Measurements from ENCODE around the gene TMEM80.

Gene TMEM80

DNA sequence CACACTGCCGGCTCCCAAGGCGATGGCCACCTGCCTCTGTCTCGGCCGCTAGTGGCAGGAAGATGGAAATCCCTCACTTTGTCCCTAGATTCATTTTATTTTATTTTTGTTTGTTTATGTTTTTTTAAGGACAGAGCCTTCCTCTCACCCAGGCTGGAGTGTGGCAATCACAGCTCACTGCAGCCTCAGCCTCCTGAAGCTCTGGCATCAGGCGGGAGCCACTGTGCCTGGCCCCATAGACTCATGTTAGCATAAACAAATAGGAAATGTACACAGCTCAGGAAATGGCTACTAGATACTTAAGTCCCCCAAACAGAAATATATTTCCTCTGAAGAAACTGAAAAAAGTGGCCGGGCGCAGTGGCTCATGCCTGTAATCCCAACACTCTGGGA, 3.5 kb downstream of the TMEM80 start:
- DNase-seq (ENCODE audit: low read depth in 2 of 2): no peak

DNA sequence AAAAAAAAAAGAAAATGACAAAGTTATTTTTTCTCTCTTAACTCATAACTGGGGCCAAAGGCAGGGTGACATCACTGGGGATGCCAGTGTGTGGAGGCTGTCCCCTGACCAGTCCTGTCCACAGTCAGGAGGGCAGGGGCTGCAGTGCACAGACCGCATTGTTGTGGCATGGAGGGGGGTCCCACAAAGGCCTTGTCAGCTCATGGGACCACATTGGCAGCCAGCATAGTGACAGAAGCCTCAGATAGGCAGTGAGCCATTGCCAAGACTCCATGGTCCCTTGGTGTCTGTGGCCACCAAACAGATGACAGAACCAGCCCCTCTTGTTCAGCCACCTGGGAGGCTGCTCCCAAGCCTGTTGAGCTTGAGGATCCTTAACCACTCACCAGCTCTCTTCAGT, 4.1 kb downstream of the TMEM80 start:
- DNase-seq (ENCODE audit: low read depth in 2 of 2): no peak

DNA sequence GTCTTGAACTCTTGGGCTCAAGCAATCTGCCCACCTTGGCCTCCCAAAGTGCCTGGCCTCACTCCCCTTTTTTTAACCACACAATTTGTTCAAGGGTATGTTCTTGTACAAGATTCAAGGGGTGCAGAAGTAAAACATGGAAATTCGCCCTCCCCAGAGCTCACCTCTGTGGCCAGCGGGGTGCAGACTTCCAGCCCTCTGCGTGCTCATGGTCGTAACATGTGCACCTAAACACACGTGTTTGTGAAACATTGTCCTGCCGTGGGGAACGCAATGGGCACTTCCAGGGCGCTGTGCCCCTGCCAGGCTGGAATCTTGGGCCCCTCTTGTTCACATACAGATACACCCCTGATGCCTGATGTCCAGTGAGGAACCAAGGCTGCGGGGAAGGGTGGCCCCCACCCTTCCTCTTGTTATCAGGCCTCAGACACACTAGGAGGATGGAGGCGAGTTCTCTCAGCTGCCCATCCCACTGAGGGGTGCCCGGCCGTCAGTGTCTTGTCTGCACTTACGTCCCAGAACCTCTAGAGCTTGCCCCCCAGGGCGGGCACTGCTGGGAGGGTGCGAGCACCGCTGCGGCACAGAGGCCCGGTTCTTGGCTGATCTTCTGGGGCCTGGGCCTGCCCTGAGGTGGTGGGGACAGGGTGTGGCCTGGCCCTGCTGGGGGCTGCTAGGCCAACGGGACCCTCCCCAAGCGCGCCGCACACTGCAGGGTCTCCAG, 6.3 kb downstream of the TMEM80 start:
- no peak for DNase-seq (ENCODE audit: low read depth in 2 of 2)

DNA sequence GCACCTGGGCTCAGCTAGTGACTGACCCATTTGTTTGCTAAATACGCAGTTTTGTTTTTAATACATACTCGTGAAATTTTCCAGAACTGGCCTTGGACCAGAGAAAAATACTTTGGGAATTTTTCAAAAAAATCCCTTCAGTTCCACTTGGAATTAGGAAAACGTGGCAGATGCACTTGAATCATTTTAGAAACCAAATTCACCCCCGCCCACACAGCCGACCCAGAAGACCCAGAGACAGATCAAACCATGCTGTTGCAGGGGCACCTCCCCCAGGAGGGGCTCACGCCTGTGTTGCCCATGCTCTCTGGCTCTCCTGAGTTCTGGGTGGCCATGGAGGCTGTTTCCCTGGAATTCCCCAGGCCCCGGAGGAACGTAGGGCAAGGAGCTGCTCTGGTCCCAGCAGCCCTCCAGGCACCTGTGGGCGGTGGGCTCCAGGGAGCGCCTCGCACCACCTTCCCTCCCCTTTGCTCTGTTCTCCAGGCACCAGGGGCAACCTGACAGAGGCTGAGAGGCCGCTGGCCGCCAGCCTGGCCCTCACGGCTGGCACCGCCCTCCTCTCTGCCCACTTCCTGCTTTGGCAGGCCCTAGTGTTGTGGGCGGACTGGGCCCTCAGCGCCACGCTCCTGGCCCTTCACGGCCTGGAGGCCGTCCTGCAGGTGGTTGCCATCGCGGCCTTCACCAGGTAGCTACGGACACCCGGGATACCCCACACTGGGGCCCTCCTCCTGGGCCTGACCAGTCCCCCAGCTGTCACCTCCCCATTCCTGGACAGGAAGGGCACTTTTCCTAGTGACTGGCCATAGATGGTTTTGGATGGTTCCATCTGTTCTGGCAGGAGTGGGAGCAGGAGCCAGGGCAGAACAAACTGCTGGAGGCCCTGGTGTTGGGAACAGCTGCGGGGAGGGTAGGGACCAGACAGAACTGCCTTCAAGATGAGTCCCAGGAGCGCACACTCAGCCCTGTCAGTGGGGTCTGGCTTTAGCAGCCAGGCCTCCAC, 7.1 kb downstream of the TMEM80 start:
- no peak for DNase-seq (ENCODE audit: low read depth in 2 of 2)

DNA sequence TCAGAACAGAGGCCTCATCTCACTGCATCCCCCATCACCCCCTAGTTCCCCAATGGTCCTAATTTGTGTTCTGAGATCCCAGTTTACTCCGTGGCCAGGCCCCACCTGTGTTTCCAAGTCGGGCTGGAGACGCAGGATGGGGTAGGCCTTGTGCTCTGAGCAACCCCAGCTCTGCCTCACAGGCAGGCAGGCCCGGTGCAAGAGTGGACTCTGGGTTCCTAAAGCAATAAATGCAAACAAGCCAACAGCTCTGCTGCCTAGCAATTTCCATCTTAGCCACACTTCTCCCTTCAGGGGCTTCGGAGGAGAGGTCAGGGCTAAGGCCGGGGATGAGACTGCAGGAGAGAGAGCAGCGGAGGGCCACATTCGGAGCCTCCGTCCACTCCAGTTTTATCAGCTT, 7.9 kb downstream of the TMEM80 start:
- DNase-seq (ENCODE audit: low read depth in 2 of 2): no peak

DNA sequence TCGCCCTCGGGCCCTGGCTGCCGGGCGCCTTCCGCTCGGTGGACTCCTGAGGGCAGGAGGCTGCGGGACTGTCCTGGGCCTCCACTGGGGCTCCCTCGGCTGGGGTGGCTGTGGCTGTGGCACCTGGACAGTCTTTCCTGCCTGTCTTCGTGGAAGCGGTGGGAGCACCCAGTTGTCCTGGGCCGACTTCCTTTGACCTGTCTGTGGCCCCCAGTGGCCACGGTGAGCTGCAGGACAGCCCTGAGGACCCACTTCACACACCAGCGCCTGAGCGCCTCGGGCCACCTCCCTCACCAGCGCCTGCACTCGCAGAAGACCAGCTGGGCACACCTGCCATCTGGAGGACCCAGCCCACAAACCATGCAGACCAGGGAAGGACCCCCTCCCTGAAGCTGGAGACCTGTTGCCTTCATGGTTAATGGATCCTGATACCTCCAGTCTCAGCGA, 8.6 kb downstream of the TMEM80 start:
- DNase-seq (ENCODE audit: low read depth in 2 of 2): no peak

DNA sequence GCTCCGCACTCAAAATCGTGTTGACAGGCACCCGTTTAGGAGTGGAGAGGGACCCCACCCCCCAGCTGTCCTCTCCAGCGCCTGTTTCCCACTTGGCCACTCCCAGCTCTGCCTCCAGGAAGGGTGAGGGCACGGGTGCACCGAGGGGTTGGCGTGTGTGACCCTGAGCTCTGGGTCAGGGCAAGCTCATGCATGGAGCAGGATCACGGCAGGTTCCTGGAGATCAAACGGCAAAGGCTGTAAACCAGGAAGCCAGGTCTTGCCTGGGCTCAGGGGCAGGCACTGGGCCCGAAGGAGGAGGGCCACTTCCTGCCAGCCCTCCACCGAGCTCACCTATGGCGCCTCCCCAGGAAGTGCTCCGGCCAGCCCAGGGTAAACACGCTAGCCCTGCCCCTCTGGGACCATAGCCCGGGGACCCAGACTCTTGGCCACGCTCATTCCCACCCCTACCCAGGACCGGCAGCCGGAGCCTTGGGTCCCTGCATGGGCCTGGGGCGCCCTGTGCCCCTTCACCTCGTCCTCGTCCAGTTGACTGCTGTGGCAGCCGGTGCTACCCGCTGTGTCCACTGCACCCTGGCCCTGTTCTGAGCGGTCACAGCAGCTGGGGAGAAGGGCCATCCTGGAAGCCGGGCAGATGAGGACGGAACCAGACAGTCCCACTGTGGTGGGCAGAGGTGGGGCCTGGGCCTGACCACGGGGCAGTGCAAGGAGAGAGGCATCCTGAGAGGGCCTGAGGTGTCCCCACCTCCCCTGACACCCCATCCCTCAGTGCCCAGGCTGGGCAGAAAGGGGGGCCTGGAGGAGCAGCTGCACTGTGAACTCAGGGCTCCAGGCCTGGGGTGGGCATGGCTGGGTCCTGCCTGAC, 9.4 kb downstream of the TMEM80 start:
- no peak for DNase-seq (ENCODE audit: low read depth in 2 of 2)

DNA sequence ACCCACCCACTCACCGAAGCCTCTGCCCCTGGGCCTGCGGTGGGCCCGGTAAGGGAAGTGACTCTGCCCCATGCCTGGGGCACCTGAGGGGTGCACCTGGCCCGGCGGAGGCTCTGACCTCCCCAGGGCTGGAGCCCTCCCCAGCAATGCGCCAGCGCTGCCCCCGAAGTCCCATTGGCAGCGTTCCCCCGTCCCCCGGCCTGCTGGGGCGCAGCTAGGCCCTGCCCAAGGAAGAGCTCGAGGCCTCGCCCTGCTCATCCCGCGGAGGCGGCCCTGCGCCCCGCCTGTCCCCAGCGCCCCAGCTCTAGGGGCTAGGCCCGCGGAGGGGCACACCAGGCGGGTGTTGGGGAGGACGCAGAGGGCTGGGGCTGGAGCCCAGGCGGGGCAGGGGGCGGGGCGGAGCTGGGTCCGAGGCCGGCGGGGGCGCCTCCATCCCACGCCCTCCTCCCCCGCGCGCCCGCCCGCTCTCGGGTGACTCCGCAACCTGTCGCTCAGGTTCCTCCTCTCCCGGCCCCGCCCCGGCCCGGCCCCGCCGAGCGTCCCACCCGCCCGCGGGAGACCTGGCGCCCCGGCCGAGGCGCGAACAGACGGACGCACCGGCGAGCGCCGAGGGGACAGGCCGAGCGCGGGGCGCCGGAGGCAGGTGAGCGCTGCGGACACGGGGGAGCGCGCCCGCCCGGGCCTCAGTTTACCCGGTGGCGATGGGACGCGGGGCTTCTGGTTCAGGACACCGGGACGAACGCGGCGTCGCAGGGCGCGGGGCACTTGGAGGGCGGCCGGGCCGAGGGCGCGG, 10.2 kb downstream of the TMEM80 start, which contains the start of gene EPS8L2:
Gene EPS8L2 (plus strand): TSS at position 586 of the 793 bp plus-strand sequence. CDS start 3,177 bp downstream, outside the sequence.
- DNase-seq (ENCODE audit: low read depth in 2 of 2): no peak

DNA sequence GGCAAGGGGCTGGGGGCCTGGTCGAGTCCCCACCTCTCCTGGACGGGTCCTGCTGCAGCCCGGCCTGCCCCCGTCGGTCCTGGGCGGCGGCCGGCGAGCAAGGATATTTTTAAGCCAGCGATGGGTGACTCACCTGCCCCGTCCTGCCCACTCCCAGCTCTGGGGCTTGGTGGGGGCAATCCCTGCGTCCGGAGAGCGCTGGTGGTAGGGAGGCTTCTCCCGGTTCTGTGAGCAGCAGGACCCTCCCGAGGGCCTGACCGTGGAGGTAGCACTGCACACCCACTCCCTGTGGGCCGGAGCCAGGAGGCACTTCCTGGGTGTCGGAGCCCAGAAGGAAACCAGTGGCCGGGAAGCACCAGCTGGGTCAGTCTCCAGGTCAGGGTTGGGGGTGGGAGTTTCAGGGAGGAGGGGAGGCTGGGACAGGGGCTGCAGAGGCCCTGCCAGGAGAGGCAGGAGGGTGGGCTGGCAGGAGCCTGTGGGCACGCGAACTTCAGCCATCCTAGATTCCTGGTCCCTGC, 10.9 kb downstream of the TMEM80 start:
- DNase-seq (ENCODE audit: low read depth in 2 of 2): no peak

DNA sequence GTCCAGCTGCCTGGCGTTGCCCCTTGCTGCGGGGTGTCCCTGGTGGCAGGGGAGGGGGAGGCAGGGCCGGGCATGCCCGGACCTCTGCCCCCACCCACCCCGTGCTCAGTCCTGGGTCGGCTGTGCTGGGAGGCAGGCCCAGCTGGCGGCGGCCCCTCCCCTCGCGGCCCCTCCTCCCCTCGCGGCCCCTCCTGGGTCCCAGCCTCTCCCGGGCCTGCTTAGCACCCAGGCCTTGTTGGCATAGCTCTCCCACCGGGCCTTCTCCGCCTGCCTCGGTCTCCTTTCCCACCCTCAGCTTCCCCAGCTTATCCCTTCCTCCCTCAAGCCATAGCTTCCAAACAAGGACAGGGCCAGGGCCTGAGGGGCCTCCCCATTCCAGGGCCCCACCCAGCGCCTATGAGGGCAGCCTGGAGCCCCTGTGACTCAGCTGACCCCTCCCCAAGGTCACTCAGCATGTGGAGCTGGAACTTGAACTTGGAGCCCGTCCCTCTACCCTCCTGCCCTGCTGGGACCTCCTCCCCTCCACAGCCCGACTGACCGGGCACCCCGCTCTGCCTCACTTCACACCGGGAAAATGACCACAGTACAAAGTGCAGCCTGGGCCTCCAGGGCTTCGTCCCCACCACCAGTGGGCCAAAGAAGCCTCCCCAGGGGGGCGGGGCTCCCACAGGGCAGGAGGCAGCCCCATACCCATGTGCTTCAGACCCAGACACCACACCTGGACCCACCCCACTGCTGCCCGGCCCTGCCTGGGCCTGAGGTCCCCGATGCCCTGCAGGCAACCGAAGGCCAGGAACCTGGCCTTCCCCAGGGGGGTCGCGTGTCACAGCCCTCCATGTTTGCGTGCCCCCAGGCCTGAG, 11.6 kb downstream of the TMEM80 start:
- DNase-seq (ENCODE audit: low read depth in 2 of 2): no peak

DNA sequence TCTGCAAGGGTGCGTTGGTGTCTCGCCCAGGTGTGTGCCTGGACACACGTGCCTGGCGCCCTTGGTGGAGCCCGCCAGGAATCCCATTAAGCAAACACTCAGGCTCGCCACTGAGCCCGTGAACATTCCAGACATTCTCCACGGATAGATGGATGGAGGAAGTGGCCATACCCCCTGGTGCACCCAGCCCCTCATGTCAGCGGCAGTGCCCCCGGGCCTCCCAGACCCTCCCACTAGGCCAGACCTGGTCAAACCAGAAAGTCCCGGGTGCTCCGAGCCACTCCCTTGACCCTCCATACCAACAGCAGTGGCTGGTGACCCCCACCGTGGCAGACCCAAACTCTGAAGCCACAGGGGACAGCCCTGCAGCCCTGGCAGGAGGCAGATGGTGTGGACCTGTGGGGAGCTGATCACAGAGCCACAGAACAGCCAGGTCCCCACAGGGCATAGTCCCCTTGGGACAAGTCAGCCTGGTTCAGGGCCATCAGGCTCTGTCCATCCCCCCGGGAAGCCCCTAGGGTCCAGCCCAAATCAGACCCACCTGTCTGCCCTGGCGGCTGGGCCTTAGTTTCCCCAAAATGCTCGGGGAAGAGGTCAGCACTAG, 12.3 kb downstream of the TMEM80 start:
- no peak for DNase-seq (ENCODE audit: low read depth in 2 of 2)

DNA sequence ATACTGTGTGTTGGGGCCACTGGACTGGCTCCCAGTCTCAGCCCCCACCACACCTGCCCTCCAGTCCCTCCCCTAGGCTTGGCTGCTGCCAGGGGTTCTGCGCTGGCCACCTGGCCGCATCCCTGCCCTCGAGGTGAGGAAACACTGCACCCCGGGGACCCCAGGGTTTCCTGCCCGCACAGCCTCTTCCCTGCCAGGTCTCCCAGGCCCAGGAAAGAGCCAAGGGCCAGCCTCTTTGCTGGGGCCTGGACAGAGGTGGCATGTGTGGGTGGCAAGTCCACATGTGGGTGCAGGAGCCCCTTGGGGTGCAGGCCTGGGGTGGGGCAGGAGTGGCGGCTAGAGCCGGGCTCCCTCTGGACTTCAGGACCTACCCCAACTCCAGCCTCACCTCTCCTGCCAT, 12.9 kb downstream of the TMEM80 start:
- no peak for DNase-seq (ENCODE audit: low read depth in 2 of 2)

DNA sequence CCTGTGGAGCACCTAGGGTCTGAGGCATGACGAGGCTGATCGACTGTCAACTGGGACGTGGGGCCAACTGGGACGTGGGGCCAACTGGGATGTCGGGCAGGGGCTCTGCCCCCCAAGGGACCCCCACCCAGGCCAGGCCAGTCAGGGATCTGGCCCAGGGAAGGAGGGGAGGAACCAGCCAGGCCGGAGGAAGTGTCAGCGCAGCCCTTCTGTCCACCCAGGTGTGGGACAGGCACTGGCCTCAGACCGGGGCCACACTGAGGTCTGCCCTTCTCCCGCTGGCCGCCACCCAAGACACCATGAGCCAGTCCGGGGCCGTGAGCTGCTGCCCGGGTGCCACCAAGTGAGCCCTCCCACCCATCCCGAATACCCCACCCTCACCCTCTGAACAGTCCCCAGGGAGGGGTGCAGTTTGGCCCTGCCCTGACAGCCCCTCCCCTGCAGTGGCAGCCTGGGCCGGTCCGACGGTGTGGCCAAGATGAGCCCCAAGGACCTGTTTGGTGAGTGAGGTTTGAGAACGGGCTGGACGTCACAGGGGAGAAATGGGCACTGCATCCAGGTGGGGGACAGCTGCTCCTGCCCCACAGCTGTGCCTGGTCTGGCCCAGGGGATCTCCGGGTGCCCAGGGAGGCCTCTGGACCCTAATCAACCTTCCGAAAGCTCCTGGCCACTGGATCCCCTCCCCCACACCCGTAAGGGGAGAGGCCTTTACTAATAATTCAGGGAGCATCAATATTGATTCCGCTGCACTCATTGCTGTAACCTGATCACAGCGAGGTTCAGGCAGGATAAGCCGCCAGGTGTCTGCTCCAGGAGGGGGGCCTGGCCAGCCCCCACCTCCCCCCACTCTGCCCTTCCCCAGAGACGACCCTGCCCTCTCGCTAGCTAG, 13.7 kb downstream of the TMEM80 start:
- DNase-seq (ENCODE audit: low read depth in 2 of 2): no peak

DNA sequence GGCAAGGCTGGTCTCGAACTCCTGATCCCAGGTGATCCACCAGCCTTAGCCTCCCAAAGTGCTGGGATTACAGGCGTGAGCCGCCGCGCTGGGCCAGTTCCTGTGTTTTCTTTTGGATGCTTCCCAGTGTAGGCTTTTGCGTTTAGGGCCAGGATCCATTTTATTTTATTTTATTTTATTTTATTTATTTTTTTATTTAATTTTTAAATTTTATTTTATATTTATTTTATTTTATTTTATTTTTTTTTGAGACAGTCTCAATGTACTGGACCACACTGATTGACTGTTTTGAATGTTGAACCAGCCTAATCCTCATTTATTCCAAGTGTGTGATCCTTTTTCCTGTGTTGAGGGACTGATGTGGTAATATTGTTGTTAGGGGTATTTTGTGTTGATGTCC, 18.8 kb downstream of the TMEM80 start:
- DNase-seq (ENCODE audit: low read depth in 2 of 2): no peak

DNA sequence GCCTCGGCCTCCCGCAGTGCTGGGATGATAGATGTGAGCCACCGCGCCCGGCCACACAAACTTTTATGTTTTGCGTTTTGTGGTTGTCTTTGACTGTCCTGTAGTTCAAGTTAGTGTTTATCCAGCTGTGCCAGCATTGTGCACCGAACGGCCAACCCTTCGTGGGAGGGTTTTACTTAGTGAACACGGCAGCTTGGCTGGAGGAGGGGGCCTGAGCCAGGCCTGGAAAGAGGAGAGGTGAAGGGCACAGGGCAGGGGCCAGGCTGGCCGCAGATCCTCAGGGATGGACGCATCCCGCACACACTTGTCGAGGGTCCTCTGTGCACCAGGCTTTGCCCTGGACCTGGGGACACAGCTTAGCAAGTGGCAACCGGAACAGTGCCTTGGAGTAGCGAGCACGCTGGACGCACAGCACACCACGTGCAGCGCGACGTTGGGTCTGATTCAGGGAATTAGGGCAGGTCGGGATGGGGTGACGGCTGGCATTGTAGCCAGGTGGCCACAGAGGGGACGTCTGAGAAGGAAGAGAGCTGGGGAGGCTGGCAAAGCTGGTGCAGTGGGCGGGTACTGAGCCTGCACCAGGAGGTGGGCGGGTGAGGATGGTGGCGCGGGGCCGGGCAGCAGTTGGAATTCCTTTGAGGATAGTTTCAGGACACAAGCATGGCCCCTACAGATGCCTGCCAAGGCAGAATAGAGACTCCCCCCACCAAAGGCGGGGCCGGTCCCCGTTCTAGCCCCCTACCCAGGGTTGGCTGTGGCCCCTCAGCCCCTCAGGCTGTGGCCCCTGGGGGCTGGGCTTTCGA, 23.8 kb downstream of the TMEM80 start:
- no peak for DNase-seq (ENCODE audit: low read depth in 2 of 2)

DNA sequence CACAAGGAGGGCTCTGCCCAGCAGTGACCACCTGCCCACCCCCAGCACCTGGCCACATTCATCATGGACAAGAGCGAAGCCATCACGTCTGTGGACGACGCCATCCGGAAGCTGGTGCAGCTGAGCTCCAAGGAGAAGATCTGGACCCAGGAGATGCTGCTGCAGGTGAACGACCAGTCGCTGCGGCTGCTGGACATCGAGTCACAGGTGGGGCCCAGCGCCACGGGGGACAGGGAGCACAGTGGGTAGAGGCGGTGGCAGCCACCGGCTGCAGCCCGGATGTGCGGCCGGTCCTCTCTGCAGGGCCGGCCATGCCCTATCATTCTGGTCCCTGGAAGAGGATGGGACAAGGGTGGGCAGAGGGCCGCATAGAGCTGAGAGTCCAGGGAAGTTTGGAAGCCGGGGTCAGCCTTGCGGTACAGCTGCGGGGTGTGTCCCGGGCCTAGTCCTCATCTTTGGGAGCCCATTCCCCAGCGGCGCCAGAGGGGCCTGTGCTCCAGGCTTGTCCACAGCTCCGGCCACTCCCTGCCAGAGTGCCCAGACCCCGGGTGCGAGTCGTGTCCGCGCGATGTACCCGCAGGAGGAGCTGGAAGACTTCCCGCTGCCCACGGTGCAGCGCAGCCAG, 24.5 kb downstream of the TMEM80 start:
- no peak for DNase-seq (ENCODE audit: low read depth in 2 of 2)

DNA sequence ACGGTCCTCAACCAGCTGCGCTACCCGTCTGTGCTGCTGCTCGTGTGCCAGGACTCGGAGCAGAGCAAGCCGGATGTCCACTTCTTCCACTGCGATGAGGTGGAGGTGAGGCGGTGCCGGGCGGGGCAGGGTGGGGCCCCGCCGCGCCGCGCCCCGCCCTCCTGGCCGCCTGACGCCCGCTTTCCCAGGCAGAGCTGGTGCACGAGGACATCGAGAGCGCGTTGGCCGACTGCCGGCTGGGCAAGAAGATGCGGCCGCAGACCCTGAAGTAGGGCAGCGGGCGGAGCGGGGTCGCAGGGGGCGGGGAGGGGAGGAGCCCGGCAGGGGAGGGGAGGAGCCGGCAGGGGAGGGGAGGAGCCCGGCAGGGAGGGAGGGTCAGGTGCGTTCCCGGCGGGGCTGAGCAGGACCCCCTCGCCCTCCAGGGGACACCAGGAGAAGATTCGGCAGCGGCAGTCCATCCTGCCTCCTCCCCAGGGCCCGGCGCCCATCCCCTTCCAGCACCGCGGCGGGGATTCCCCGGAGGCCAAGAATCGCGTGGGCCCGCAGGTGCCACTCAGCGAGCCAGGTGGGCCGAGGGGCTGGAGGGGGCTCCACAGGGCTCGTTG, 25.1 kb downstream of the TMEM80 start:
- no peak for DNase-seq (ENCODE audit: low read depth in 2 of 2)

Measured in stimulated activated CD8-positive, alpha-beta memory T cell treated with anti-CD3 and anti-CD28 coated beads, Interleukin-15, amount 100 ng/mL, for 48 hours (primary cell).